Measurements from ENCODE around the gene DVL1. TPM values are rescaled to one million over a fixed set of nuclear protein-coding genes. Genes with fewer than 3 reads are reported as not detected.

DVL1 gene
- total RNA-seq, 1 experiment from 2014 or later, result 71.0 TPM

DNA sequence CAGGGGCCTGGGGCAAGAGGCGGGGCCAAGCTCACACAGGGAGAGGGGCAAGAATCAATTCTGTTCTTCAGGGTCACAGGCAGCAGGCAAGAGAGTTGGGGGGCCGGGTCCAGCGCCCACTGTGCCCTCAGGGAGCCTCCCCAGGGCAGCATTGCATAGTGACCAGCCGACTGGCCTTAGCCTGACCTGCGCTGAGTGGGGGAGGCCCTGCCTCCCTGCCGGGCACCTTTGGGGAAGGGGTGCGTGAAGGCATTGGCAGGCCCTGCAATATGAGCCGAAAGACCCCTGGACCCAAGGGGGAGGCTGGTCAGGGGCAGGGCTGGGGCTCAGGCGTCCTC, 56.8 kb downstream of the DVL1 start:
- Histone ChIP-seq H3K4ac (ENCODE audit: low read depth, low read length) (no peak overlapping the region), H3K9ac (ENCODE audit: extremely low read depth, insufficient read length, low read length) (no peak overlapping the region), H2BK120ac (ENCODE audit: low read depth, low read length, poor library complexity, severe bottlenecking) (no peak overlapping the region), H2BK5ac (ENCODE audit: insufficient read length, low read length) (no peak overlapping the region), H3K27me3 (ENCODE audit: insufficient read depth, low read length) (no peaks in the 10 kb centered on the region), H4K91ac (ENCODE audit: insufficient read length, low read depth, low read length) (no peak overlapping the region), H3K56ac (ENCODE audit: insufficient read length, low read depth, low read length) (no peak overlapping the region), H4K8ac (replicated peaks; ENCODE audit: insufficient read length, low read depth, low read length) (no peak overlapping the region), H3K79me2 (ENCODE audit: insufficient read depth, low read length) (no peaks in the 10 kb centered on the region), H3K9me3 (ENCODE audit: control insufficient read depth, low read depth, low read length) (no peaks in the 10 kb centered on the region), H3K79me1 (ENCODE audit: insufficient read depth, low read depth, low read length, poor library complexity, severe bottlenecking) (no peaks in the 10 kb centered on the region), H2BK15ac (ENCODE audit: low read depth, low read length) (no peak overlapping the region), H3K14ac (ENCODE audit: insufficient read depth, low read length) (no peak overlapping the region), H3K23ac (ENCODE audit: insufficient read length, low read depth, low read length) (no peak overlapping the region), H4K20me1 (ENCODE audit: control insufficient read depth, insufficient read depth, insufficient read length) (no peaks in the 10 kb centered on the region), H4K5ac (ENCODE audit: insufficient read length, low read depth, low read length) (no peak overlapping the region), H2BK20ac (ENCODE audit: low read depth, low read length, poor library complexity, severe bottlenecking) (no peak overlapping the region), H3K27ac (ENCODE audit: insufficient read length, low read depth, low read length) (no peak overlapping the region), H3K18ac (ENCODE audit: insufficient read length, low read depth, low read length) (no peak overlapping the region), H3T11ph (ENCODE audit: low read length) (no peak overlapping the region), H3K23me2 (ENCODE audit: insufficient read length, low read depth, low read length, poor library complexity, severe bottlenecking) (peaks cover 4% of the 10 kb centered on the region), H3K4me2 (ENCODE audit: insufficient read depth, insufficient read length, low read length) (no peak overlapping the region), H2BK12ac (ENCODE audit: insufficient read length, low read depth, low read length) (no peak overlapping the region), H2AK5ac (ENCODE audit: insufficient read length, low read length) (no peak overlapping the region), H2AFZ (ENCODE audit: low read length) (no peak overlapping the region), H3K4me1 (ENCODE audit: insufficient read depth, low read length) (no peaks in the 10 kb centered on the region)
- no peak for DNase-seq
- peaks cover 2% of the 10 kb centered on the region for H3K27me3 Mint-ChIP-seq (ENCODE audit: low read depth)
- H3K27ac Mint-ChIP-seq, result peak overlapping the region in 1 of 3 experiments; percentile 74; a peak in 1 of 7 replicates
- peaks cover 0 to 9% of the 10 kb centered on the region in 2 experiments; a peak in 2 of 4 replicates for H3K4me1 Mint-ChIP-seq
- TF ChIP-seq, protein P1, sequence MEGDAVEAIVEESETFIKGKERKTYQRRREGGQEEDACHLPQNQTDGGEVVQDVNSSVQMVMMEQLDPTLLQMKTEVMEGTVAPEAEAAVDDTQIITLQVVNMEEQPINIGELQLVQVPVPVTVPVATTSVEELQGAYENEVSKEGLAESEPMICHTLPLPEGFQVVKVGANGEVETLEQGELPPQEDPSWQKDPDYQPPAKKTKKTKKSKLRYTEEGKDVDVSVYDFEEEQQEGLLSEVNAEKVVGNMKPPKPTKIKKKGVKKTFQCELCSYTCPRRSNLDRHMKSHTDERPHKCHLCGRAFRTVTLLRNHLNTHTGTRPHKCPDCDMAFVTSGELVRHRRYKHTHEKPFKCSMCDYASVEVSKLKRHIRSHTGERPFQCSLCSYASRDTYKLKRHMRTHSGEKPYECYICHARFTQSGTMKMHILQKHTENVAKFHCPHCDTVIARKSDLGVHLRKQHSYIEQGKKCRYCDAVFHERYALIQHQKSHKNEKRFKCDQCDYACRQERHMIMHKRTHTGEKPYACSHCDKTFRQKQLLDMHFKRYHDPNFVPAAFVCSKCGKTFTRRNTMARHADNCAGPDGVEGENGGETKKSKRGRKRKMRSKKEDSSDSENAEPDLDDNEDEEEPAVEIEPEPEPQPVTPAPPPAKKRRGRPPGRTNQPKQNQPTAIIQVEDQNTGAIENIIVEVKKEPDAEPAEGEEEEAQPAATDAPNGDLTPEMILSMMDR (conservative IDR thresholded peaks at IDR 0.05), result no peak
- WGBS (ENCODE audit: extremely low coverage, insufficient read length, low lambda C conversion rate), result no CpG with 5 or more reads among the region's 9 CpGs
- no peaks in the 10 kb centered on the region for H3K36me3 Mint-ChIP-seq (ENCODE audit: insufficient read depth in 1 of 3, low read depth in 3 of 3)
- H3K4me3 Mint-ChIP-seq, result no peak overlapping the region
- H3K9me3 Mint-ChIP-seq, result peaks cover 2 to 10% of the 10 kb centered on the region in 2 experiments; a peak in 2 of 5 replicates
